Kidney epithelial cell (primary cell): ENCODE measurements around the gene SCTR. TPM values are rescaled to one million over a fixed set of nuclear protein-coding genes. Genes with fewer than 3 reads are reported as not detected.

Source experiments
- DNase-seq: peaks from one replicate; pipeline ENCODE4 v3.0.0-alpha.2; 2010; ENCODE audit warnings: low read depth
- H3K27me3 ChIP-seq: 2 replicates; pipeline ENCODE4 v1.6.0; 2011; ENCODE audit warnings: low read length; ENCODE audit not compliant: control insufficient read depth, insufficient read depth
- H3K36me3 ChIP-seq: 2 replicates; pipeline ENCODE4 v1.5.1; 2011; ENCODE audit warnings: low read length; ENCODE audit not compliant: control insufficient read depth, insufficient read depth
- H3K4me3 ChIP-seq: 2 replicates; pipeline ENCODE4 v1.5.1; 2011; ENCODE audit warnings: low read depth, mild to moderate bottlenecking, control low read depth, low read length
- total RNA-seq: library from RNA; depleted of rRNA; stranded (reverse); fragments of >200 nt; gene quantifications from 2 replicates; pipeline ENCODE4 v1.2.3, GENCODE V29; 2015
- TF ChIP-seq, protein P1 (sequence below): IDR thresholded peaks from 2 replicates; pipeline ENCODE4 v1.5.1; 2011; ENCODE audit warnings: mild to moderate bottlenecking, moderate library complexity, low read length, control low read depth, inconsistent platforms; ENCODE audit not compliant: insufficient read depth, poor library complexity, severe bottlenecking

SCTR gene
- total RNA-seq, 1 donor from 2014 or later, result not detected

DNA sequence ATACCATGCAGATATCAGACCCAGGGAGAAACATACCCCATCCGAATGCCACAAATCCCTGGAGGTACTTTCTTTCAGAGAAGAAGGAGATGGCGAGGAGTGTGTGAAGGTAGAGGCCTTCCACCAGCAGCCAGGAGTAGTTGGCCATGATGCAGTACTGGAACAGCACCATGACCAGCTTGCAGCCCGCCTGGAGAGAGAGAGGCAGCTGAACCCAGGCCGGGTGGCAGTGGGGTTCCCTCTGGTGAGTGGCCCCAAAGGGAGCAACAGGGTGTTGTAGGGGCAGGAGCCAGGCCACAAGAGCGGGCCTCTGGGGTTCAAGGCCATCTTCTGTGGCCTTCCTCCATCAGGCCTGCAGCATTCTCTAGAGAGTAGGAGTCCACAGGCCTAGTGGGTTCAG is 62.5 kb downstream of the SCTR start:
- no peak overlapping the region for H3K4me3 ChIP-seq
- DNase-seq, result no peak
- no peaks in the 10 kb centered on the region for H3K27me3 ChIP-seq
- TF ChIP-seq, protein P1, sequence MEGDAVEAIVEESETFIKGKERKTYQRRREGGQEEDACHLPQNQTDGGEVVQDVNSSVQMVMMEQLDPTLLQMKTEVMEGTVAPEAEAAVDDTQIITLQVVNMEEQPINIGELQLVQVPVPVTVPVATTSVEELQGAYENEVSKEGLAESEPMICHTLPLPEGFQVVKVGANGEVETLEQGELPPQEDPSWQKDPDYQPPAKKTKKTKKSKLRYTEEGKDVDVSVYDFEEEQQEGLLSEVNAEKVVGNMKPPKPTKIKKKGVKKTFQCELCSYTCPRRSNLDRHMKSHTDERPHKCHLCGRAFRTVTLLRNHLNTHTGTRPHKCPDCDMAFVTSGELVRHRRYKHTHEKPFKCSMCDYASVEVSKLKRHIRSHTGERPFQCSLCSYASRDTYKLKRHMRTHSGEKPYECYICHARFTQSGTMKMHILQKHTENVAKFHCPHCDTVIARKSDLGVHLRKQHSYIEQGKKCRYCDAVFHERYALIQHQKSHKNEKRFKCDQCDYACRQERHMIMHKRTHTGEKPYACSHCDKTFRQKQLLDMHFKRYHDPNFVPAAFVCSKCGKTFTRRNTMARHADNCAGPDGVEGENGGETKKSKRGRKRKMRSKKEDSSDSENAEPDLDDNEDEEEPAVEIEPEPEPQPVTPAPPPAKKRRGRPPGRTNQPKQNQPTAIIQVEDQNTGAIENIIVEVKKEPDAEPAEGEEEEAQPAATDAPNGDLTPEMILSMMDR, result no peak
- H3K36me3 ChIP-seq, result no peaks in the 10 kb centered on the region

DNA sequence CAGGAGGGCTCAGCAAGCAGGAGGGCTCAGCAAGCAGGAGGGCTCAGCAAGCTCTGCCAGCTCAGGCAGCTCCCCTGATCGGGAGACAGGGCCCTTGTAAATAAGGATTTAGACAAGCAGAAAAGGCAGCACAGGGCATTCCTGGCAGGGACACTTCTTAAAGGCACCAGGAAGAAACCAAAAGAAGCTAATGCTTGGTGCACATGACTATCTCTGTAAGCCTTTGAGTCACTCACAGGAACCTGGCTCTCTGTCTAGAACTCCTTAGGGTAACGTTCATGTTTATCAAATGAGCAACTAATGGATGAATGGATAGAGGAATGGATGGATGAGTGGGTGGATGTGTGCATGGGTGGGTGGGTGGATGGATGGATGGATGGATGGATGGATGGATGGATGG is 64.2 kb downstream of the SCTR start:
- Histone ChIP-seq H3K4me3 (no peak overlapping the region), H3K36me3 (no peaks in the 10 kb centered on the region), H3K27me3 (no peaks in the 10 kb centered on the region)
- DNase-seq, result no peak
- TF ChIP-seq, protein P1, result no peak

DNA sequence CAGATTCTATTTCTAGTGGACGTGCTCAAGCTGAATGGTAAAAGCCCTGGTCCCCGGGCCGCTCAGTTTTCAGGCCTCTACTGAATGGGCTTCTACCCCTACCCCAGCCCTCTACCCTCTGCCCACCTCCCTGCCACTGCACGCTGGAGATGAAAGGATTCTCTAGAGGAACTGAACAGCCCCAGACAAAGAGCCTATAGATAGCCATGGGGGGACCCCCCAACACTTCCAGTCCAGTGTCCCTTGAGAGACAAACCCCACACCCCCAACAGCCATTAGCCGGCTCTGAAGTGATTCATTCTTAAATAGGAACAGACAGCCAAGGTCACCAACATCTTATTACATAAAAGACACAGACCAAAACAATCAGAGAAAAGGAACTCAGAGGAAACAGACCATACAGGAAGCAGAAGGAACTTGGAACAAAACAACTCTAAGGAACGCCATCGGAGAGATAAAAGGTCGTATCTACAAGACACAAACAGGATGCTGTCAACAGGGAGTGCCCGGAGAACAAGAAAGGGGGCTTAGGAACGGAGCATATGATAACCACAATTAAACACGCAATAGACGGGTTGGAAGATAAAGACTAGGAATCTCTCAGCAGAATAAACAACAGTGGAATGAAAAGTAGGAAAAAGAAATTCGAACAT is 69.1 kb downstream of the SCTR start:
- TF ChIP-seq, protein P1, result no peak
- no peak for DNase-seq

DNA sequence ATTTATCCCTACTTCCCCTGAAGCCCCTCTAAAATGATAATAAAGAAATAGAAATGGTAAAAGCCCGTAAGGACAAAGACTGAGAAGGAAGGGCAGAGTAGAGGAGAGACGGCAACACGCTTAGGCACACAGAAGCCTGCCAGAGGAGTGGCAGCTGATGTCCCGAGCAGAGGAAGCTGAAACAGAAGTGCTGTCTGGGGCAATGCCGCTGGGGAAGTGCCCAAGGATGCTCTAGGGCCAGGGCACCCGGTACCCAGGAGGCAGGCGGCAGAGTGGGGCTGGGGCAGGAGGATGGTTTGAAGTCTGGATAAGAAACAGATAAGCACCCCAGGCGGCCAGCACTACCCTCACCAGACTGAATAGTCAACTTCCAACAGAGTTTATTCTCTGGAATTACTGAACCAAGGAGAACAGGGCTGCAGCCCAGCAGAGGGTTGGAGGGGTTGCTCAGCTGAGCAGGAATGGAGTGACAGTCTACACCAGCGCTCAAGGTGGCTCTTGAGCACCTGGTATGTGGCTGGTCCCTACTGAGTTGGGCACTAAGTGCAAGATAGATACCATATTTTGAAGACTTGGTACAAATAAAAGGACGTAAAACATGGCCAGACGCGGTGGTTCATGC is 70.2 kb downstream of the SCTR start:
- TF ChIP-seq, protein P1, result no peak

More for the DNA sequence above, 69.1 kb downstream of the SCTR start:
- Histone ChIP-seq H3K4me3 (no peak overlapping the region), H3K27me3 (peaks cover 6% of the 10 kb centered on the region), H3K36me3 (no peaks in the 10 kb centered on the region)

DNA sequence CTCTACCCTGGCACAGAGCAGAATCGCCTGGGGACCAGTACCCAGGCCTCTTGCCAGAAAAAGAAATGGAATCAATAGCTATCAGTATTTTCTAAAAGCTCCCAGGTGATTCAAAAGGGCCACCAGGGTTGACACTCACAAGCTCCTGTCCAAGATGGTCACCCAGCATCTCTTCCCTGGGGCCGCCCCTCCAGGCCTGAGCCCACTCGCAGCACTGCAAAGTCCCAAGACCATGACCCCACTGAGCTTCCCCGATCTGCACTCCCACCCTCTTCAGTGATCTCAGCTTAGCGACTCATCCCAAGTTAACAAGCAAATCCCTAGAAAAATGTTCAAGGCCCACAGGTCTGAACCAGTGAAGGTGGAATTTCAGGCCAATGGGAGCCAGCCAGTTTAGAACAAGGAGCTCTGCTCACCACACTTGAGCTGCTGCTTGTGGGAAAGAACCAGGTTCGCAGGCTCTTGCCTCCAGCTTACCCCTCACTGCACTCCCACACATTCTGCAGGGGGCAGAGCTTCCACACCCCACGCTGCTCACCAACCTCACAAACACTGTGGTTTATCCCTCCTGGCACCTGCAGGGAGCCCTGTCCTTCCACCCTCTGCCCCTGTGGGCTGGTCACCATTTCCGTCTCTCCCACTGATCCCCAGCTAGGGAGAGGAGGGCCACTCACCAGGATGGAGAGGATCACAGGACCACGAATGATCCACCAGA is 72.8 kb downstream of the SCTR start:
- peaks cover 11% of the 10 kb centered on the region for H3K27me3 ChIP-seq

More for the DNA sequence above, 70.2 kb downstream of the SCTR start:
- DNase-seq, result no peak
- Histone ChIP-seq H3K36me3 (no peaks in the 10 kb centered on the region), H3K27me3 (peaks cover 7% of the 10 kb centered on the region), H3K4me3 (no peak overlapping the region)

More for the DNA sequence above, 72.8 kb downstream of the SCTR start:
- TF ChIP-seq, protein P1, result no peak
- H3K36me3 ChIP-seq, result no peaks in the 10 kb centered on the region
- no peak for DNase-seq
- no peak overlapping the region for H3K4me3 ChIP-seq
